SH-SY5Y (cell line): ENCODE results near the gene TTLL8.

Experiments
- GATA2 ChIP-seq: IDR thresholded peaks from 2 replicates; pipeline ENCODE4 v1.6.1; 2011; ENCODE audit warnings: mild to moderate bottlenecking, low read depth, low read length
- GATA3 ChIP-seq: IDR thresholded peaks from 2 replicates; pipeline ENCODE4 v1.6.1; 2011; ENCODE audit warnings: low read depth, mild to moderate bottlenecking, low read length, moderate library complexity

Gene TTLL8

DNA sequence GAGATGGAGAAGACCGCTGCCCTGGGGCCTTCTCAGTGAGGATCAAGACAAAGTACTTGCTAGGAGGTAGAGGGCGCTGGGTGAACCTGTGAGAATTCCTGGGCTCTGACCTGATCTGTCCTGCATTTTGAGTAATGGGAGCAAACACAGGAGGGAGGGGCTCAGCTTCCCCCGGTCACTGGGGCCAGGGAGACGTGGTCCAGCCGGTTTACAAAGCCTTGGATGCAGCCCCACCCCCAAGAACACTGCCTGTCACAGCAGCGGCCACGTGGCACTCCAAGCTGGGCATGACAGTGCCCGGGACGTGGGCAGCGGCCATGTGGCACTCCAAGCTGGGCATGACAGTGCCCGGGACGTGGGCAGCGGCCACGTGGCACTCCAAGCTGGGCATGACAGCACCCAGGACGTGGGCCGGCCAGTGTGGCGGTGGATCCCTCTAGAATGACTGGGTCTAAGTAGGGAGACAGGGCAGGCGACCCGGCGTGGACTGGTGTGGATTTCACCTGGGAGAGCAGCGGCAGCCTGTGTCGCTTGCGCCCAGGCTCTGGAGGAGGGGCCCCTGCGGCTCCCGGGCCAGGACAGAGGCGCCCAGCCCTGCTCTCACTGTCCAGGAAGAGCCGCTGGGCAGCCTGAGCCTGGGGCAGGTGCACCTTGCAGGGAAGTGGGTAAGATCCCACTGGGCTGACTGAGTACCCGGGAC is 2.5 kb upstream of the TTLL8 start:
- TF ChIP-seq GATA3 (no peak), GATA2 (no peak)

DNA sequence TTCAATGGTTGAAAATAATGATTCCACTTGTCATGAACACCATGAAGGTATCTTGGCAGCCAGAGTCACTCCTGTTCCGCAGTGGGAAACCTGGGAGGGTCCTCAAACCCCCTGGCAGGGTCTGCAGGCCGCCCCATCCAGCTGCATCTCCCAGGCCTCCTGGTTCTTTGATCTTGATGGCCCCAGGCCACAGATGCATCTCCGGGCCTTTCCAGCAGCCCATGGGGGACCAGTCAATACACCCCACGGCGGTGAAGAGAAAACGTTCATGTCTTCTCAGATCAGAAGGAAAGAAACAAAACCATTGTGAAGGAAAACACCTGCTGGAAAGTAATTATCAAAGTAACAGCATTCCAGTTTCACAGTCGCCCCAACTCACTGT is 1.8 kb upstream of the TTLL8 start:
- no peak for TF ChIP-seq GATA3
- TF ChIP-seq GATA2 = no peak

DNA sequence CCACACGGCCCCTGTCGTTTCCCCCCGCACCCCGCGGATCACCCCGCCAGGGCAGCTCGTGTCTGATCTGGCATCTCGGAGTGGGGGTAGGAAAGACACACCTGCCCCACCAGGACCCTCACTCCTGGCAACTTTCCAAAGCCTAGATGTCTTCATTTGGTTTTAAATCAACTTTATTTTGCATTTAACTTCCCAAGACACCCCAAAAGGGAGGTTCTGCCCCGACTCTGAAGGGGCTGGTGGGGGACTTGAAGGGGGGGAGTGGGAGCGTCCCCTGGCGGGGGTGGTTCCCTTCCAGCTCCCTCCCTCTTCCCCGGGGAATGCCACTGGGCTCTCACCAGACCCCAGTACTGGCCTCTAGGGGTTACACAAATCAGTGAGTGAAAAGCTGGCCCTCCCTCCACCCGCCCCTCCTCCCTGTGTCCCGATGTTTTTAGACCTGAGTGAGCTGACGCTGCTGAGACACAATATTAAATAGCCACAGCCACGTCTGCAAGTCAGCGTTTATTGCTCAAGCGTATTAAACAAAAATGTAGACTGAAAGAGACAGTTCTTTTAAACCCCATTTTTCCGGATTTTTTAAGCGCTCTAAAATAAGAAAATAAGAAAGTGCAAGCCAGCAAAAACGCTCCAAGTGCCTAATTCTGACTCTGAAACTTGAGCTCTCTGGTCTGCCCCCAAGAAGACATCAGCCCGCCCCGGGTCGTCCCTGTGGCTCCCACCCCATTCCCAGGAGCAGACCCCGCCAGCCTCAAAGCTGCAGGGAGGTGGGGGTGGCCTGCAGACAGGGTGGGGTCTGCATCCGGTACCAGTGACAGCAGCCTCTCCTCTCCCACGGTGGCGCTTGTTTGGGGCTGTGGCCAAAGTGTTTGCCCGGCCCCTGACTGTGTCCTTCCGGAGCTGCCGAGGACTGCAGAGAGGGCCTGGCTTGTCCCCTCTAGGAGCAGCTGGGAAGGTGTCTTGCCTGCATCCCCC is 1.1 kb upstream of the TTLL8 start:
- TF ChIP-seq GATA3 (no peak), GATA2 (no peak)

DNA sequence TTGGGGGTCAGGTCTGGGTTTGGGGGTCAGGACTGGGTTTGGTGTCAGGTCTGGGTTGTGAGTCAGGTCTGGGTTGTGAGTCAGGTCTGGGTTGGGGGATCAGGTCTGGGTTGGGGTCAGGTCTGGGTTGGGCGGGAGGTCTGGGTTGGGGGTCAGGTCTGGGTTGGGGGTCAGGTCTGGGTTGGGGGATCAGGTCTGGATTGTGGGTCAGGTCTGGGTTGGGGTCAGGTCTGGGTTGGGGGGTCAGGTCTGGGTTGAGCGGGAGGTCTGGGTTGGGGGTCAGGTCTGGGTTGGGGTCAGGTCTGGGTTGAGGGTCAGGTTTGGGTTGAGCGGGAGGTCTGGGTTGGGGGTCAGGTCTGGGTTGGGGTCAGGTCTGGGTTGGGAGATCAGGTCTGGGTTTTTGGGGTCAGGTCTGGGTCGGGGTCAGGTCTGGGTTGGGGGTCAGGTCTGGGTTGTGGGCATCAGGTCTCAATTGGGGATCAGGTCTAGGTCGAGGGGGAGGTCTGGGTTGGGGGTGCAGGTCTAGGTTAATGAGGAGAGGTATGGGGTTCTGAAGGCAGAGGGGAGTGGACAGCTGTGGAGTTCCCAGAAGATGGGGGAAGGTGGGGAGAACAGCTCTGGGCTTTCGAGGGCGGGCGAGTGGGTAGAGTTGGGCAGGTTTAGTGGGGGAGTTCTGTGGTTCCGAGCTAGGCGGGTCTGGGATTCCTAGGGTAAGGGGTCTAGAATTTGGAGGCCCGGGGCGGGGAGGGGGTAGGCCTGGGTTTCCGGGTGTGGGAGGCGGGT is 629 bp downstream of the TTLL8 start:
- TF ChIP-seq GATA2 (no peak), GATA3 (no peak)

DNA sequence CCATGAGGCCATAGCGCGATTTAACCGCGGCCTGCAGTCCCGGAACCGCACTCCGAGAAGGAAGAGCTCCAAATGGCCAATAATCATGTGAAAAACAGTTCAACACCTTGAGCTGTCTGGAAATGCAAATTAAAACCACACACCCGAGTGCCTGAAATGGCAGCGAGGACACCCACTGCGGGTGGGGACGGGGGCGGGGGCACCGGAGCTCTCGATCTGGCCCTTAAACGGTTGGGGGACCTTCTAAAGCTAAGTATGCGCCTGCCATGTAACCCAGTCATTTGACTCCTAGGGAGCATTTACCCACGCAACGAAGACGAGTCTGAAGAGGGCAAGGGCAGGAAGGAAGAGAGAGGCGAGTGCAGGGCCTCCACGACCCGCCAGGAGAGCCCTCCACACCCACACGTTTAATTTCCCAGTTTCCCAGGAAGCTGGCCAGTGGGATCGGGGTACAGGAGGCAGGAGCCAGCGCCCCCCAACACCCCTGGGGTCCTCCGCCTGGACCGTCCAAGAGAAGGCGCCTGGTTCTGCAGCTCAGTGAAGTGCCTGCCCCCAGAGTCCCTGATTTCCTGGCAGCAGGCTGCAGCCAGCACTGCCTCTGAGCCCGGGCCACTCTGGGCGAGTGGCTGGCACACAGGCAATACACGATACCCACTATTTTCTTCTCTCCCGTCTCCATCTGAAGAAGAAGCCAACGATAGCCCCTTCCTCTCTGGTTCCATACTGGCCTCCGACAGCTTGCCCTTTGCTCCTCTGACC is 1.7 kb downstream of the TTLL8 start:
- TF ChIP-seq GATA3 = no peak
- TF ChIP-seq GATA2 = no peak

DNA sequence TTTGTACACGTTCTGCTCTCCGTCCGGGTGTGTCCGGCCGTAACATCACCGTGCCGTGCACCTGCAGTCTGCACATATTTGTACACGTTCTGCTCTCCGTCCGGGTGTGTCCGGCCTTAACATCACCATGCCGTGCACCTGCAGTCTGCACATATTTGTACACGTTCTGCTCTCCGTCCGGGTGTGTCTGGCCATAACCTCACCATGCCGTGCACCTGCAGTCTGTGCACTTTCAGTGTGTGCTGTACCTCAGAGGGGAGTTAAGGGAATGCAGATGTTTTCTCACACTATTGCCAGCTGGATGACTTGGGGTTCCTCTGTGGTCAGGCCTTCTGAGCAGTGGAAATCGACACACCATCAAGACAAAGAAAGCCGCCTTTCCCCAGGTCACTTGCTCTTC is 4.2 kb downstream of the TTLL8 start:
- TF ChIP-seq GATA2 (no peak), GATA3 (no peak)

DNA sequence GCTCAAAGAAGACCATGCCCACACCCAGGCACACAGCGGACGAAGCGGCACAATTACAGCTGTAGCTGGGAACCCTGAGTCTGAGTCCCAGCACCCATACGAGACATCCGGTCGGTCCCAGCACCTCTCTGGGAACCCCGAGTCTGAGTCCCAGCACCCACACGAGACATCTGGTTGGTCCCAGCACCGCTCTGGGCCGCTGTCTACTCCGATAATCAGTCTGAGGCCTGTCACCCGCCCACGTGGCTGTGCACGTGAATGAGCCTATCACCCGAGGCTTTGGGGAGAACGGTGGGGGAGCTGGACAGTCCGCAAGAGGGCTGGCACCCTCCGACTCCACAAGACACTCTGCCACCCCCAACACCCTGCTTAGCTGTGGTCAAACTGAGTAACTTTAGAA is 6.2 kb downstream of the TTLL8 start:
- TF ChIP-seq GATA2 = no peak
- TF ChIP-seq GATA3 = no peak

DNA sequence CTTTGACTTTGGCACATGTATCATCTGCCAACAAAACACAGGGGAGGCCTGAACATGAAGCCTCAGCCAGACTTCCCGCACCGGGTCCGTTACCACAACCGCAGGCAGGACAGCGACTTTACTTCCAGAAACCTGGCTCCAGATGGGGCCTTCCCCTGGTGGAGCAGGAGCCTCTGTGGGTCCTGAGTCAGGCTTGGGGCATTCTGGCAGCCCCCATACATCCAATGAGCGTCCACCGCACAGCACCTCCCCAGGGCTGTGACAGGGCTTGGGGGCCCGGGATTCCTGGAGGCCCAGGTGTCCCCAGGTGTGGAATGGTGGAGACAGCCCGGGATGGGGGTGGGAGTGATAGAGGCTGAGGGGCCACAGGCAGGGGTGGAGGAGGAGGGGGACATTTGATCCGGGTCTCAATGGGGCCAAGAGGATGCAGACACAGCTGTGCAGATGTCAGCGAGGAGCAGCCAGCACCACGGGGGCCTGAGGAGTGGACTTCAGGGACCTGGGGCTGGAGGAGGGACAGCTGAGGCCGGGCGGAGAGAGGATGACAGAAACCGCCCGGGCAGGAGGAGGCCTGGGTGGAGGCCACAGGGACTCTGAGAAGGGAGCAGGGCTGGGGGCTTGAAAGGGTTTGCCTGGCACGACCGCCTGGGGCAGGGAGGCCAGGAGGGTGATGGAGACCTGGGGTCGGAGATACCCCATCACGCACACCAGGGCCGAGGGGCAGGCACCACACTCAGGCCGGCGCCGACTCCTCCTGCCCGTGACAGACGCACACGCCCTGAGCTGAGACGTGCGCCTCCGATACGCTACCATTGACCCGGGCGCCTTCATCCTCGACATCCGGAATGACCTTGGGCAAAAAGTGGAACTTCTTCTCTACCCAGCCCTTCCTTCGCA is 8.6 kb downstream of the TTLL8 start:
- TF ChIP-seq GATA3 = no peak

DNA sequence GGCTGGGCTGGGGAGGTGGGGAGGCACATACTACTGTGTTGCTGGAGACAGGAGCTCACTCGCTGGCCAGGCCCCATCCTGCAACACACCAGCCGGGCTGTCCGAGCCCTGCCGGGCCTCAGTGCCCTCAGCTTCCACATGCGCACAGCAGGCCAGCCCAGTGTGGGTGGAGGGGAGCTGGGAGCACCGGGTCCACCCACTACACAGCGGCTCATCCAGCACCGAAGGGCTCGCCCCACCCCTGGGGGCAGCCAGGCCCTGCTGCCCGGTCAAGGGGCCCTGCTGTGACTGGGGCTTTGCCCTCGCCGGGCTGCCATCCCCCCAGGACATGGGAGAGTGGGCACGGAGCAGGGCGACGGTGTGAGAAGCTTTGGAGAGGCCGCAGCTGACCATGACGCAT is 9.3 kb downstream of the TTLL8 start:
- TF ChIP-seq GATA2 (no peak), GATA3 (no peak)

DNA sequence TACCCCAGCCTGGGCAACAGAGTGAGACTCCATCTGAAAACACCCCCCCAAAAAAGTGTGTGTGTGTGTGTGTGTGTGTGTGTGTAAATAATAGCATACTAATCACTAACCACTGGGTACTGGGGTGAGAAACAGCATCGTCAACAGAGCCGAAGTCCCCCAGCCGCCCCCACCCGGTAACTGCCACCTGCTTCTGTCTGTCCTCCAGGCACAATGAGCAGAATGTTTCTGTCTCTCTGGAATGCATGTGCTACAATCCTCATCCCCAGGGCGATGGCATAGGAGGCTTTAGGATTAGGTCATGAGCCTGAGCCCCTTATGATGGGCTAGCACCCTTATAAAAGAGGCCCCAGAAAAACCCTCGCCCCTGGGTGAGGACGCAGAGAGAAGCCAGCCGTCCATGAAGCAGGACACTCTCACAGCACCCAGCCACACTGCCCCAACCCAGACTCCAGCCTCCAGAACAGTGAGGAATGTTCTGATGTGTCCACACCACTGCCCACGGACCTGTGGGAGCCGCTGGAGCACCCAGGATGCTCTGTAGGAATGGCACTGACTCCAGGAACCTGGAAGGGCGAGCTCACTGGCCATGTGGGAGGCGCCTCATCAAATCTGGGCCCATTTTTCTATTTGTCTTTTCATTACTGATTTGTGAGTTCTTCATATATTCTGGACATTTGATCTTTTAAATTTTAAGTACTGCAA is 9.9 kb downstream of the TTLL8 start:
- no peak for TF ChIP-seq GATA2
- TF ChIP-seq GATA3 = no peak

DNA sequence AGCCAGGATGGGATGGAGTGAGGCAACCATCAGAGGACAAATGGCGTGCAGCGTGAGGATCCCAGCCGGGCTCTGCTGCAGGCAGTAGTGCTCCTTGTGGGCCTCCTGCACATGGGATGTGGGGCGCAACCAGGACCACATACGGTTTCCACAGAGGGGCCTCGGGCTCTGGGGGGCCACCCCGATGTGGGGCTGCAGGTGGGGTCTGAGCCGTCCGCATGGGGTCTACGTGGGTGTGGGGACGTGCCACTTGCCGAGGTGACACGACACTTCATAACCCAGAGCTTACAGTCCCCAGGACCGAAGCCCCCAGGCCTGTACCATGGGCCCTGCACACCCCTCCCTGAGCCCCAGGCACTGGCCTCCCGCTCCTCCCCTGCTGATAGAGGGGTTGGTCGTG is 10.8 kb downstream of the TTLL8 start:
- TF ChIP-seq GATA2 (no peak), GATA3 (no peak)
